Amygdala (tissue), 56 donors: Measurements from ENCODE around the gene JUP.
"Not testable (repeated sequence)": the region's sequence is repeated elsewhere in the genome, so short reads cannot be mapped to it uniquely, and the experiment has no call there.

Experiments
- DNase-seq, 56 donors: peaks; one replicate each; lab custom pipeline; 2025; lab: John Stamatoyannopoulos, UW

The JUP gene

GRCh38 chr17:41786227-41787020 is at the start of gene JUP:
TSS of gene JUP (minus strand) at chr17:41786711. CDS start at chr17:41771854, 14,857 bp downstream.
- DNase-seq, result peak; percentile 49 to 100 (median 99)

DNA sequence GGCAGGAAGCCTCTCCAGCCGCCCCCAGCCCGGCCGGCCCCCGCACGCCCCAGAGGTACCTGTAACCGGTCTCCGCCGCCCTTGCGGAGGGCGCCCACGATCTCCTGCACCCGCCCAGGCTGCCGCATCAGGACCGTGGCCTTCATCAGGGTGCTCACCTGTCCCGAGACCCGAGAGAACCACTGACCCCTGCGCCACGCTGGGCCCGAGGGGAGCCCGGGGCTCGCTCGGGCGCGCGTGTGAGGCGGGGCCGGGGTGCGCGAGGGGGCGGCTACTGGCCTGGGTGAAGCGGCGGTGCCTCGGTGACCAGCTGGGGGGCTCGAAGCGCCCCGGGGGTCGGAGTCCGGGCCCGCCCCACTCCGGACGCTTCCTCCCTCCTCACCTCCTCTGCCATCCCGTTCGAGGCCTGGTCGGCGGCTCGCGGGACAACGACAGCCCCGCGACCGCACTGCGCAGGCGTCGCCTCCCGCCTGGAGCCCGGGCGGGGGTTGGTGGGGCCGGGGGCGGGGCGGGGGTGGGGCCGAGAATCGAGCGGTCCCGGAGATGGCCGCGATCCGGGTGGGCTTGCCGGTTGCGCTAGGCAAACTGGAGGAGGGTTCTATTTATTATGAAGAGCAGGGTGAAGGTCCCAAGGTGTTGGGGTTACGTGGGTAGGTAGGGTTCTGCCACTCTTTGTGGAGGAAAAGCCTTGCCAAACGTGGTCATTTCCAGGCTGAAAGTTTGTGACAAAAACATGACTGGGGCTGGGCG is 49.5 kb upstream of the JUP start, which contains the start of gene NT5C3B:
Gene NT5C3B, minus strand, starts transcription at position 433 of the 750 bp plus-strand sequence. Its CDS starts 39 bp downstream, at position 394.
- DNase-seq, result peak in 43 of 56 donors; percentile 10 to 71 (median 42)

GRCh38 chr17:41835214-41835799 is 48.8 kb upstream of the JUP start:
- DNase-seq, result peak in 3 of 56 donors; percentile 10 to 42 (median 20)

- not testable (repeated sequence) for DNase-seq
Measured at GRCh38 chr17:41829961-41830360, 43.5 kb upstream of the JUP start.

- DNase-seq, result no peak
Measured at GRCh38 chr17:41825175-41825845, 38.8 kb upstream of the JUP start.

DNA sequence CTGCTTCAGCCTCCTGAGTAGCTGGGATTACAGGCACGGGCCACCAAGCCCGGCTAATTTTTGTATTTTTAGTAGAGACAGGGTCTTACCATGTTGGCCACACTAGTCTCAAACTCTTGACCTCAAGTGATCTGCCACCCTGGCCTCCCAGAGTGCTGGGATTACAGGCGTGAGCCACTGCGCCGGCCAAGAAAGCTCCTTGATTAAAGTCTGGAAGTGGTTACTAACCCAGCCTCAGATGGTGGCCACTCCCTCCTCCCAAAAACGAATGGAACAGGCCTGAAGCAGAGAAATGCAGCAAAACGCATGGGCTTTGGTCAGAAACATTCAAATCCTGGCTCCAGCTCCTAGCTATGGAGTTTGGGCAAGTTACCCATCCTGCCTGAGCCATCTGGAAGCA is 37.6 kb upstream of the JUP start:
- no peak for DNase-seq

GRCh38 chr17:41823580-41823979 is 37.1 kb upstream of the JUP start:
- no peak for DNase-seq

DNA sequence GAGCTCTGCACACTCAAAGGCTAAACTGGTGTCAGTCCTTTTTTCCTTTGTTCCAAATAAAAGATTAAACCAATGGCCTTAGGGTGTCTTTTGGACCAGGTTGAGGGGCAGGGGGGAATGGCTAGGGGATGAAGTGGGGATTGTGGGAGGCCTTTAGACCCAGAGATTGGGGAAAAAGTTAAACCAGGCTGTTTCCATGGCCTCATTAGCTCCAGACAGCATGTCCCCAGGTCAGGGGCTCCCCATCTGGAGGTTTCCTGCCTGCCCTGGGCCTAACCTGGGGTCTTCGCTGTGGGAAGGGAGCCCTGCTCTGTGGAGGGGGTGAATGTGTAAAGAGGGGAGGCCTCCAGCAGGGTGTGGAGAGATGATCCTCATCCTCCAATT is 36.6 kb upstream of the JUP start:
- no peak for DNase-seq

DNA sequence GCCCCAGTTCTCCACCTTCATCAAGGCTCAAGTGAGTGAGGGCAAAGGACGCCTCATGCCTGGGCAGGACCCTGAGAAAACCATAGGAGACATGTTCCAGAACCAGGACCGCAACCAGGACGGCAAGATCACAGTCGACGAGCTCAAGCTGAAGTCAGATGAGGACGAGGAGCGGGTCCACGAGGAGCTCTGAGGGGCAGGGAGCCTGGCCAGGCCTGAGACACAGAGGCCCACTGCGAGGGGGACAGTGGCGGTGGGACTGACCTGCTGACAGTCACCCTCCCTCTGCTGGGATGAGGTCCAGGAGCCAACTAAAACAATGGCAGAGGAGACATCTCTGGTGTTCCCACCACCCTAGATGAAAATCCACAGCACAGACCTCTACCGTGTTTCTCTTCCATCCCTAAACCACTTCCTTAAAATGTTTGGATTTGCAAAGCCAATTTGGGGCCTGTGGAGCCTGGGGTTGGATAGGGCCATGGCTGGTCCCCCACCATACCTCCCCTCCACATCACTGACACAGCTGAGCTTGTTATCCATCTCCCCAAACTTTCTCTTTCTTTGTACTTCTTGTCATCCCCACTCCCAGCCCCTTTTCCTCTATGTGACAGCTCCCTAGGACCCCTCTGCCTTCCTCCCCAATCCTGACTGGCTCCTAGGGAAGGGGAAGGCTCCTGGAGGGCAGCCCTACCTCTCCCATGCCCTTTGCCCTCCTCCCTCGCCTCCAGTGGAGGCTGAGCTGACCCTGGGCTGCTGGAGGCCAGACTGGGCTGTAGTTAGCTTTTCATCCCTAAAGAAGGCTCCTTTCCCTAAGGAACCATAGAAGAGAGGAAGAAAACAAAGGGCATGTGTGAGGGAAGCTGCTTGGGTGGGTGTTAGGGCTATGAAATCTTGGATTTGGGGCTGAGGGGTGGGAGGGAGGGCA is 36.0 kb upstream of the JUP start:
- no peak for DNase-seq

GRCh38 chr17:41821776-41822175 is 35.3 kb upstream of the JUP start:
- DNase-seq, result no peak

DNA sequence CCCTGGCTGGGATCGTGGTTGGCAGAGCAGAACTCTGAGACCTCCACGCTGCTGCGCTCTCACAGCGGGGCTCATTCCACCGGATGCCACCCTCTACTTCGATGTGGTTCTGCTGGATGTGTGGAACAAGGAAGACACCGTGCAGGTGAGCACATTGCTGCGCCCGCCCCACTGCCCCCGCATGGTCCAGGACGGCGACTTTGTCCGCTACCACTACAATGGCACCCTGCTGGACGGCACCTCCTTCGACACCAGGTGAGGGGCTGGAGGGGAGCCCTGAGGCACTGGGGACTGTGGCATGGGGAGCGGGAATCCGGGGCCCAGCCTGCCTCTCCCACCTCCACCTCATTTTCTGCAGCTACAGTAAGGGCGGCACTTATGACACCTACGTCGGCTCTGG is 31.5 kb upstream of the JUP start:
- no peak for DNase-seq

GRCh38 chr17:41816637-41817320 is 30.3 kb upstream of the JUP start:
- no peak for DNase-seq

DNA sequence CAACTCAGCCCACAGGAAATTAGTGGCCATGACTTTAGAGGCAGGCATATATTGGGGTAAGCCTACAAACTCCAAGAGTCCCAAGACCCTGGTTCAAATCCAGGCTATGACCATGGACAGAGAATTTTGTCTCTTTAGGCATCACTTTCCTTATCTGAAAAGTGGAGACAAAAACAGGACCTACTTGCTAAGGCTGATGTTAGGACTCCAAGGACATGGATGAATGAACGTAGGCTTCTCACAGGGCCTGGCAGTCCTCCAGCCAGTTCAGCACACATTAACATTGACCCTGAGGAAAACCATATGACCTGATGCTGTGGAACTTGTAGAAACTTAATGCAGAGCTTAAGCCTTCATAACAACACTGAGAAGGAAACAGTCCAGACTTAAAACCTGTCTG is 27.7 kb upstream of the JUP start:
- DNase-seq, result no peak

DNA sequence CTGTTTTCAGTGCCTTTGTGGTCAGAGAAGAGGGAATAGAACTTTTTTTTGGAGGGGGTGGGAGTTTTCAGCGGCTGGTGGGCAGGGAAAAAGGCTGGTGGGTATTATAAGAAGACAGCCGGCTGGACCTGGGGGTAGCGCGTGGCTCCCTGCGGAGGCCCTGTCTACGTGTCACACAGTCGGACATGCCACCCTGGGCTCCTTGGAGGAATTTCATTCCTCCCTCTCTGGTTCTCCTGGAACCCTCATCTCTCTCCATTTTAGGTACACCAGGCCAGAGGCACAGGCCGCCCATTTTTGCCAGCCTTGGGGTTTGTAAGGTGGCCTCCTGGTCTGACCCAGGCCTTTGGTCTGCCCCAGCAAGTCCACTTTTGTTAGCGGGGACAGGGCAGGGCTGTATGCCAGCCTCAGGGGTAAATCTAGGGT is 27.2 kb upstream of the JUP start:
- DNase-seq, result no peak

GRCh38 chr17:41813152-41813680 is 26.7 kb upstream of the JUP start:
- no peak for DNase-seq

GRCh38 chr17:41812381-41813151 is 26.1 kb upstream of the JUP start, which contains the start of gene FKBP10:
TSS of gene FKBP10 (plus strand) at chr17:41813004. CDS start at chr17:41813035, 31 bp downstream.
- DNase-seq, result peak in 38 of 56 donors; percentile 10 to 71 (median 38)

DNA sequence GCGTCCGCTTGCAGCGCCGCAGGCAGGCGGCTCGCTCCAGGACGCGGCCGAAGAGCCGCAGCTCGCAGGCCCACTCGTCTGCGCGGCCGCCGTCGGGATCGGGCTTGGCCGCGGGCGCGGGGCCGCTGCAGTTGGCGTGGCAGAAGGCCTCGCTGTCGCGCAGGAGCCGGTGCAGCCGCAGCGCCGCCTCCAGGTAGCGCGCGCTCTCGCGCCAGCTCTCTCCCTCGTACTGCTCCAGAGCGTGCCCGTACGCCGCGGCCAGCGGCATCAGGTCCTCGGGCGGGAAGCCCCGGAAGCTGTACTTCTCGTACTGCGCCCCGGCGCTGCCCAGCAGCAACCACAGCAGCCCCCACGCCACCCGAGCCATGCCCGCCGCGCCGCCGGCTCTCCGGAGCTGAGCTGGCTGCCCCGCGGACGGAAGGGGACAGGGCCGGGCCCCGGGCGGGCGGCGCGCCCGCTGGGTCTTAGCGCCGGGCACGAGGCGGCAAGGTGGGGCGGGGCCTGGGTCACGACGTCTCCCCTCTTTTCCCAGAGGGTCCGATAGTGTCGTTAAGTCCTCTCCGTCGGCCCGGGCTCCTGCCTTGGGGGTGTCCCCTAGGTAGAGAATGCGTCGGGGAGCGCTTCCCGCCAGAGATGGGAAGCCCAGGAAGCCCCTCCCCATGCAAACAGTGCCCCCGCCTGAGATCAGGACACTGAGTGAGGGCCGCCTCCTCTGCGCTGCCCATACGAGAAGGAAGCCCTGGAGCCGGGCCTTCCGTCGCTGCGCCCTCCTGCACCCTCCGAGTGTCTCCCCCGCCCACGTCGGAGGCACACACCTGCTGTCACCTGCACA is 25.3 kb upstream of the JUP start, which contains the start of gene P3H4:
Gene P3H4, minus strand, starts transcription at position 401 of the 832 bp plus-strand sequence. Its CDS starts 34 bp downstream, at position 367.
- DNase-seq, result peak in 50 of 56 donors; percentile 11 to 79 (median 52)
